ENCODE results near the gene CERS5.
A peak's percentile ranks its signal among the peaks of the same experiment; 100 is the strongest.

Gene CERS5, protein sequence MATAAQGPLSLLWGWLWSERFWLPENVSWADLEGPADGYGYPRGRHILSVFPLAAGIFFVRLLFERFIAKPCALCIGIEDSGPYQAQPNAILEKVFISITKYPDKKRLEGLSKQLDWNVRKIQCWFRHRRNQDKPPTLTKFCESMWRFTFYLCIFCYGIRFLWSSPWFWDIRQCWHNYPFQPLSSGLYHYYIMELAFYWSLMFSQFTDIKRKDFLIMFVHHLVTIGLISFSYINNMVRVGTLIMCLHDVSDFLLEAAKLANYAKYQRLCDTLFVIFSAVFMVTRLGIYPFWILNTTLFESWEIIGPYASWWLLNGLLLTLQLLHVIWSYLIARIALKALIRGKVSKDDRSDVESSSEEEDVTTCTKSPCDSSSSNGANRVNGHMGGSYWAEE

DNA sequence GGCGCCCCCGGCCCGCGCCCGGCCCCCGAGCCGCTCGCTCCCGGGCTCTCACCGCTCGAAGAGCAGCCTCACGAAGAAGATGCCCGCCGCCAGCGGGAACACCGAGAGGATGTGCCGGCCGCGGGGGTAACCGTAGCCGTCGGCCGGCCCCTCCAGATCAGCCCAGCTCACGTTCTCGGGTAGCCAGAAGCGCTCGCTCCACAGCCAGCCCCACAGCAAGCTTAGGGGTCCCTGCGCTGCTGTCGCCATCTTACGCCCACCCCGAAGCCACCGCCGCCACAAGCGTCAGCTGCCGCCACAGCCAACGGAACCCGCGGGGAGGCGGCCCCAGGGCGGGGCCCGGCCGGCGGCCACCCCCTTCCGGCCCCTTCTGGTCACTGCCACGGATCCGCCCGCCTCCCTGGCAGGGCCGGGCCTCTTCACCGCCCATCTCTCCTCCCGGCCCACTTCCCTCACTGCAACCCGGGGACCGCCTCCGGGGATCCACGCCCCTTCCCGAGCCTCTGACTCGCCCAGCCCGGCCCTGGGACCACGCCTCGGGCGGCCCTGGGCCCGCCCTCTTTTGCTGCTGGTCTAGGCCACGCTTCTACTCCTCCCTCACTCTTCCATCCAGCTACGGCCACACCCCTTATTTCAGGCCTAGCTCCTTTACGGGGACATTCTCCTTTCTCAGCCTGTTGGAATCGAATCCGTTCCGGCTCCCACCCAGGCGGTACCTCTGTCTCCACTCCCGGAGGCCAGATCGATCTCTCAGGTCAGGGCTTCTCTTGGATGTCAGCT lies at the start of gene CERS5:
TSS of gene CERS5 (minus strand) at position 321 of the 780 bp plus-strand sequence. CDS start at position 249, 72 bp downstream.
- DNase-seq (ENCODE audit: low spot score), result peak; percentile 98

DNA sequence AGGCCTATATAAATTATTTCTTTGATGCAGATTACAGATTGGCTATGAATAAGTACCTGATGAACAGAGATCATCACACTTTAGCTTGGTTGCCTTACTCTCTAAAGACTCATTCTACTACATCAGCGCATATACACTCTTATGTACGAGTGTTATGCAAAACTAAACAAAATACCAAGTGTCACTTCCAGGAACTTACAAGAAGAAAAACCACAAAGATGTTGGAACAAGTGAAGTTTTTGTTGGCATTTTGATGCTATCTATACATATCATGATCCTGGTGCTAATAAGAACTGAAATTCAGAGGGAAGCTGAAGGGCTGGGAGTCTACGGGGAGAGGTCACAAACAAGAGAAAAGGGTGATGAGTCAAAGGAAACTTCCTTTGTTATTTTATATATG lies 47.9 kb upstream of the CERS5 start:
- no peak for DNase-seq (ENCODE audit: low spot score)

DNA sequence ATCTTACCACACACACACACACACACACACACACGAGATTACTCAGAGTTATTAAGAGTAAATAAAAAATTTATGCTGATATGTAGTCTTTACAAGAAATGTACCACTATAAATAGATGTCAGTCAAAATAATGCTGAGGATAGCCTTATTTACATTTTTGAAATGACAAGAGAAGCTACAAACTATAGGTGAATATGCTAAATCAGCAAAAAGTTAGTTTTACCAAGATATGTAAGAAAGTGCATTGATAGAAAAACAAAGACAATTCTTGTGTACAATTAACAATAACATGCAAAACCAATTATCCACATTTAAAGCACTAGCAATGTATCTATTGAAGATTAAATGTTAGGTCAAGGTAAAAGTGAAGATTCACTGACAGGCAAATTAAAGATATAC lies 46.8 kb upstream of the CERS5 start:
- no peak for DNase-seq (ENCODE audit: low spot score)

DNA sequence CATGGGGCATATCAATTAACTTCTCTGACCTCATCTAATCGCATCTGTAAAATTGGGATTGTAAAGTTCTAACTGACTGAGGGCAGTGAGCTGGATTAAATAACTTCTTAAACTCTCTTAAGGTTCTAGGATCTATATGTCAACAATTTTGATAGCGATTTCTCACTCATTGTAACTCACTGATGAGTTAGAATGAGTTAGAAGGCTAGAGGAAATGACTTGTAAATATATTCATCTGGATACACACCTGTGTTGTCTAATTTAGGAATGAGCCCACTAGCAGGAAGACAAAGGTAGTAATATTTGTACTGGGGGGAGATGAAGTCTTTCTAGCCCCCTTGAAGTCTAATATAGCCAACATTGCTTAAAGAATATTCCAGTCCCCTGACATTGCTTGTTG lies 46.3 kb upstream of the CERS5 start:
- no peak for DNase-seq (ENCODE audit: low spot score)

DNA sequence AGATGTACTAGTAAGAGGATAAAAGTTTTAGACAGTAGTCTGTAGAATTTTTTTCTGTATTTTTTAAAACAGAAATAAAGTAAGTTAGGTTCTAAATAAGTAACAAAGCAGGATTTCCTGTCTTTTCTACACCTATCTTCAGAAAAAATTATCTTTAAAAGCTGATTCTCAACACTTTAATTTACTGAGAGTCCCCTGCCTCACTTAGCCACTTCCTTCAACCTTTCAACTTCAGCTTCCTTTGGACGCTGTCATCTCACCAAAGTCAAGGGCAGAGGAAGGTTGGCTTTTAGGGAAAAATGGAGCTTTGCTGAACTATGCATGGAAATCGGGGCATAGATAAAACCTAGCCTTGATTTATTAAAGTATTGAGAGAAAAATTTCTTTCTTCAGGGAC lies 44.9 kb upstream of the CERS5 start:
- no peak for DNase-seq (ENCODE audit: low spot score)

DNA sequence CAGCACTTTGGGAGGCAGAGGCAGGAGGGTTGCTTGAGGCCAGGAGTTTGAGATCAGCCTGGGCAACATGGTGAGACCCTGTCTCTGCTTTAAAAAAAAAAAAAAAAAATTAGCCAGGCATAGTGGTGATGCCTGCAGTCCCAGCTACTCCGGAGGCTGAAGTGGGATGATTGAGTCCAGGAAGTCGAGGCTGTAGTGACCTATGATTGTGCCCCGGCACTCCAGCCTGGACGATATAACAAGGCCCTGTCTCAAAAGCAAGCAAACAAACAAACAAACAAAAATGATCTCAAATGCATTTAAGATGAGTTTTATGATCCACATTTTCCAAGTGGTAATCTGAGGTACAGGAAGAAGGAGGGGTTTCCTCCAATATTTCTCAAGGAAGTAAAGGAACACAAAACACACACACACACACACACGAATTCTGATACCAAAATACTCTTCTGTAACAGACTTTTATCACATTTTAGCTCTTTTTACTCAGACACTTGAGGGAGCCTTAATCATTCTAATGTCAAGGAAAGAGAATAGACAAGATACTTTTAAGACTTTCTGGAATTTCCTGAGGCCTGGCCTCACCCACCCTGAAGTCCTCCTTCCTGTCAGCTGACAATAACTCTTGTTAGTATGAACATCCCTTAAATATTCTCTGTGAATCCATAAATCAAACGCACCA lies 44.4 kb upstream of the CERS5 start:
- no peak for DNase-seq (ENCODE audit: low spot score)

DNA sequence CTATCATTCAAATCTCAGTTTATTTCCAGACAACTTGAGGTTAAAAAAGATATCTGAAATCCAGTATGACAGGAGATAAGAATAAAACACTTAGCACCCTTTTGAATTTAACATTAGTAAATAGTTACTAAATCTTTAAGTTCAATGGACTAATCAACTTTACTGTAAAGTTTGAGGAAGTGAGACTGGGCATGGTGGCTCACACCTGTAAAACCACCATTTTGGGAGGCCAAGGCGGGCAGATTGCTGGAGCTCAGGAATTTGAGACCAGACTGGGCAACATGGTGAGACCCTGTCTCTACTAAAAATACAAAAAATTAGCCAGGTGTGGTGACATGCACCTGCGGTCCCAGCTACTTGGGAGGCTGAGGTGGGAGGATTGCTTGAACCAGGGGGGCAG lies 40.3 kb upstream of the CERS5 start:
- DNase-seq (ENCODE audit: low spot score), result no peak

DNA sequence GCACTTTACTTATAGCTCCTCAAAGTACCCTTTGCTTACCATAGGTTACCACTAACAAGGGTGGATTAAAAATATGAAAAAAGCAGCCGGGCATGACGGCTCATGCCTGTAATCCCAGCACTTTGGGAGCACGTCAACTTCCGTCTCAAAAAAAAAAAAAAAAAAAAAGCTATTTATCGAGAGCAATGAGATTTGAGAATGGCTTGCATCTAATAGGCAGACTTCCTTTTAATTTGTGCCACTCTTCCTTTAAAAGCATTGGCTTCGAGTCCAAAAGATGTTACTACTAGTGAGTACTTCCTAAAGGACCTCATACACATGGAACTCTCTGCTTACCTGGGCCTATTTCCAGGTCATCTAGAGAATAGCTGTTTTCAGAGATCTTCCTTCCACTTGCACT lies 38.5 kb upstream of the CERS5 start:
- DNase-seq (ENCODE audit: low spot score), result no peak

DNA sequence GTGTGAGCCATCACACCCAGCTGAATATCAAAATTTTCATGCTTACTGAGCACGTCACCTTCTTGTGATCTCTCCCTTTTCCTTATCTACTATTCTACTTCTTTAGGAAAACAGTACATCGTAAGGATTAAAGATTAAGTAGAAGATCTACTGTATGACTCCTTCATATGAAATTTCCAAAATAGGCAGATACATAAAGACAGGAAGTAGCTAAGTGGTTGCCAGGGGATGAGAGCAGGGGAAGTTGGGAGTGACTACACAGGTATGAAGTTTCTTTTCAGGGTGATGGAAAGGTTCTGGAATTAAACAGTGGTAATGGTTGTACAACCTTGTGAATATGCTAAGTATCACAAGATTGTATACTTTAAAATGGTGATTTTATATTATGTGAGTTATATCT lies 36.5 kb upstream of the CERS5 start:
- DNase-seq (ENCODE audit: low spot score), result no peak

DNA sequence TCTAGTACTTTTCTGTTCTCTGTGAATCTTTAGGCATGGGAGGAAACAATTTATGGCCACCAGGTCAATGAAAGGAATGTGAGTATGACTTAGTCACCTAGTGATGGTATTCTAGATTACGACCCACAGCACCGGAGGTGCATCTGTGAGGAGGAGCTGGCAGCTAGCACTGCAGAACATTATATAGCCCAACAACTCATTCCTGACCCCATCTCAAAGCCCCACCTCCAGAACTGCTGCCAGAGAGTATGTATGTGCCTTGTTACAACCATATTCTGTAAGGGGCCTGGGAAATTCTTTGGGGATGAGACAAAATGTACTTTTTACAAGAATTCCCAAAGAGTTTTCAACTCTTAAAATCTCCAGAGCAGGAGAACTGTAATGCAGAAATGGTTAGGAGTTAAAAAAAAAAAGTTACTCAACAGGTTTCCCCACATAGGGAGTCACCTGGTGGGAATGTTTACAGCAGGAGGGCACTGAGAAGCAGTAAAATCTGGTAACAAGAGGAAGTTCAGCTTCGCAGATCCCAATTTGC lies 34.9 kb upstream of the CERS5 start:
- no peak for DNase-seq (ENCODE audit: low spot score)

DNA sequence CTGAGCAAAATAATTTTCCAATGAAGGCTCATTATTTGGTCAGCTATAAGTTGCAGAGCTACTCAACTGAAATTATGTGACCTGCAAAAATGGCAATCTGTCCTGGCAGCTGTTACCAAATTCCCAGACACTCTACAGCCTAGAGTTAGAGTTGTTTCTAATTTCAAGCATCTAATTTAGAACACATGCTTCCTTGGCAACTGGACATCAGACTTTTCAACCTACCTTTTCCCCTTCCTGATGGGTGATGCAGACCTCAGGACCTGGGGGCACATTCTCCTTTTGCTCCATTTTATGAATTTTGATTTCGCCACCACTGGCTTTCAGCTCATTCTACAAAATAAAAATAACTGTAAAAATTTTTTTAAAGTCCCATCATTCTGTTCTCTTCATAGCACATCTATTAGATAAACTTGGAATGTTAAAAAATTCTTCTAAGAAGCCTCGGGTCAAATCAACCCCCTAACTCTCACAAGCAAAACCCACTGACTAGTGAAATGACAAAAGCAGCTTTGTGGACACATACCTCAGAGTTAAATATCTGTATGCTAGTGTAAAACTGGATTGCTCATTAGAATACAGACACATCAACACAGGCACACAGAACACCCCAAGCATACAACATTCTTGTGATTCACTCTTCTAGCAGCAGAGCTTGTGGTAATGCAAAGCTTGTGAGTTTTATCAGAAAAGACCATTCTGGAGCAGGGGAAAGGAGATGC lies 33.5 kb upstream of the CERS5 start:
- no peak for DNase-seq (ENCODE audit: low spot score)

DNA sequence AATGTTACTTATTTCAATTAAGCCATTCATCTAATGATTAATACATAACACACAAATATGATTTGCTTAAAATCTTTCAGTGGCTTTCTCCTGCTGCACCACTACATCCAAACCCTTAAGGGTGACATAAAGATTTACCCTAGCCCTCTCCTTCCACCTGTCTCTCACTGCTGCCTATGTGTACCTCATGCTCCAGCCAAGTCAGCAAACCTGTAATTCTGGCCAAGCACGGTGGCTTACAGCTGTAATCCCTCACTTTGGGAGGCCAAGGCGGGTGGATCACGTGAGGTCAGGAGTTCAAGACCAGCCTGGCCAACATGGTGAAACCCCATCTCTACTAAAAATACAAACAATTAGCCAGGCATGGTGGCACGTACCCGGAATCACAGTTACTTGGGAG lies 31.7 kb upstream of the CERS5 start:
- no peak for DNase-seq (ENCODE audit: low spot score)

DNA sequence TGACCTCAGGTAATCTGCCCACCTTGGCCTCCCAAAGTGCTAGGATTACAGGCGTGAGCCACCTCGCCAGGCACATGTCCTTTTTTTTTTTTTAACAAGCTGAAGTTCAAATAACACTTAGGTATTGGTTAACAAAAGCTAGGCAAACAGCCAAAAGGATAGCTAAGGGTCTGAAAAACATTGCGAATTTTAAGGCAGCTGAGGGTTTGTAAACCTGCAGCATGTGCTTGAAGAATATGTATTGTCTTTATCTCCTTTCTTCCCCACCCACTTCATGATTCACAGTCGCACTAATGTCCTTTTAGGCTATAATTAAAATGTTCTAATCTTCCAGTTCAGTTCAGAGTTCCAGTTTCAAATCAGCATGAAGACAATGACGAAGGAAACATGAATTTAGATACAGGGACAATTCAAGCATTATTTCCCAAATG lies 30.1 kb upstream of the CERS5 start:
- no peak for DNase-seq (ENCODE audit: low spot score)

DNA sequence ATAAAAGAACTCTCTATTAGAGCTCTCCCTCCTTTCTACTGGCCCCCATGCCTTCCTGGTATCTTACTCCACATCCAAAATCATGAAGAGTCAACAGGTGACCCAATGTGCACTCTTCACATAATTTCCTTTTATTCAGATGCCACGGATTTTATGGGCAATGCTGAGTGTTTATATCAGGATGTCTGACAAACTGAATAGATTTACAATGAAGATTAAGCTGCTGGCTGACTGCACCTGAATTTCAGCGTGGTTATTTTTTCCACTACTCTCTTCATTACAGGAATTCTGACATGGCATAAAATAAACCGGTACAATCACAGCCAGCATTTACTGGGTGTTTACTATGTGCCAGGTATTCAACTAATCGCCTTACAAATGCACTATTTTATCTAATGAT lies 29.4 kb upstream of the CERS5 start:
- no peak for DNase-seq (ENCODE audit: low spot score)

DNA sequence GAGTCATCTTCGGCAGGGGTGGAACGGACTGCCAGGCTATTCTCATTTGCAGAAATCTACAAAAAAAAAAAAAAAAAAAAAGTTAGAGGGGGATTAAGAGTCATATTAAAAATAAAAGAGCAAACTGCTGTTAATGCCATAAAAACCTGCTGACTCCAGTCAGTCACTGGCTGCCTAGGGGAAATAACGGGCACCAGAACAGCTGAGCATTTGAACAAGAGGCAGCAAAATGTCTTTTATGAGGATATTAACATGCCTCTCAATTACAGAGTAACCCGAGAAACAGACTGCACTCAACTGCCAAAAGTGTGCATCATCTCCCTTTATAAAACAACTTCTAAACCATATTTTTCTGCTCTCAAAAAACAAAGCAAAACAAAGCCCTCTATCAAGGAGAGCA lies 28.7 kb upstream of the CERS5 start:
- DNase-seq (ENCODE audit: low spot score), result no peak

DNA sequence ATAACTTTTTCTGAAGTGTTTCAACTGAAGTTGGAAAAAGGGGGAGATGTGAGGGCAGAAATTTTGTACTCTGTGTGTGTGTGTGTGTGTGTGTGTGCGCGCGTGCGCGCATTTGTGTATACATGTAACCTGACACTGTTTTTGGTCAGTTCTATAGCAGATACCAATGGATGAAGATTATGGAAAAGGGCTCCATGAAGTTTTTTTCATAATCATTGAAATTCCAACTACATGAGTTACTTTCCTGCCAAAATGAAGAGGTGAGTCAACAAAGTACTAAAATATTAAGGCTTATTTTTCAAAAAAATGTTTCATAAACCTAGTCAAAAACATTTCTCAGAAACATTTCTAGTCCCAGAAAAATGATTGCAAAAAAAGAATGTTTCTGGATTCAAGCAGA lies 25.7 kb upstream of the CERS5 start:
- DNase-seq (ENCODE audit: low spot score), result no peak

DNA sequence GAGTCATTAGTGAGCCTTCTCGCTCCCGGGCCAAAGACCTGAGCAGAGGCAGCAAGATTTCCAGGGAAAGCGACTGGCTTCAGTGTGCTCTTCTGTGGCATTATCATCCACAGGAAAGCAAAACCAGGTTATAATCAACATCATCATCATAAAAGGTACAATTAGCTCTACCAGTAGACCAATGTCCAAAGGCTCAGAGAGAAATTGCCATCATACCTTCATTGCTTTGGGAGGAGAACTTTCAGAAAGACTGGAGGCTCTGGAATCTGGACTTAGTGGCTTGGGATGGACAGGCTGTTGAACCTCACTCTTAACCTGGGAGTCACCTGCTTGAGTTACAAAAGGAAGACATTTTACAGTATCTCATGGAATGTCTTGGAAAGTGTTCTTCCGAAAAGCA lies 25.1 kb upstream of the CERS5 start:
- no peak for DNase-seq (ENCODE audit: low spot score)

DNA sequence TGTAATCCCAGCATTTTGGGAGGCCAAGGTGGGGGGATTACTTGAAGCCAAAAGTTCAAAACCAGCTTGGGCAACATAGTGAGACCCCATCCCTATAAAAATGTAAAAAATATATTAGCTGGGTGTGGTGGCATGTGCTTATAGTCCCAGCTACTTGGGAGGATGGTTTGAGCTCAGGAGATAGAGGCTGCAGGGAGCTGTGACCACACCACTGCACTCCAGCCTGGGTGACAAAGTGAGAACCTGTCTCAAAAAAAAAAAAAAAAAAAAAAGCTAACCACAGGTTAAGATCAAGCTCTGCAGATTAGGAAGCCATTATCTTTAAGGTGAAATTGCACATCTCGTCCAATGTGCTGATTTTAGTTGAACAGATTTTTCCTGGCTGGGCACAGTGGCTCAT lies 23.7 kb upstream of the CERS5 start:
- no peak for DNase-seq (ENCODE audit: low spot score)

DNA sequence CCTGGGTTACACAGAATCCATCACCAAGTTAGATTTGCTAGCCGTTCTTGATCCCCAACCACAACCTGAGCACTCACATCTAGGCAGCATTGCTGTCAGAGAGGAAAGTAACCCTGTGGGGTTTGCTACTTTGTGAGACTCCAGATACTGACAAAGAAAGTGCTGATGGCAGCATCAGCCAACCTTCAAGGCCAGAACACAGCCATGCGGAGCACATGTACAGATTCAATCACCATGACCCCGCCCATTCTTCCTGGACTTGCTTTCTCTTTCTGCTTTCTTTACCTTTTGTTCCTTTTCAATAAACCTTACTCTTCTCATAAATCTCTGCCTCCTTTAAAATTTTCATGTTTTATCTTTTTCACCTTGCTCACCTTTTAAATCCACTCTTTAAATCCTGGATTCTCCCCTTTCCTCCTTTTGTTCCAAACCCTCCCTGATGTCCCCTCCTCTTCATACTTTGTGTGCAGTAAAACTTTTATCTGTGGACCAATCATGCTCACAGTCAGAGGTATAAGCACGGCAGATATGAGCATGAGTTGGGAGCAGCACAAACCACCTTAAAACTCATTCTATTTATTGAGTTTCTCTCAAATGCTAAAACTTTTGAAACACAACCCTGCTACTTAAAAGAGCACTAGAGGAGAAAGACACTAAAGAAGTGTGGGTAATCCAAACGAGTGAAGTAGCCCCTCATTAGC lies 21.9 kb upstream of the CERS5 start:
- no peak for DNase-seq (ENCODE audit: low spot score)

DNA sequence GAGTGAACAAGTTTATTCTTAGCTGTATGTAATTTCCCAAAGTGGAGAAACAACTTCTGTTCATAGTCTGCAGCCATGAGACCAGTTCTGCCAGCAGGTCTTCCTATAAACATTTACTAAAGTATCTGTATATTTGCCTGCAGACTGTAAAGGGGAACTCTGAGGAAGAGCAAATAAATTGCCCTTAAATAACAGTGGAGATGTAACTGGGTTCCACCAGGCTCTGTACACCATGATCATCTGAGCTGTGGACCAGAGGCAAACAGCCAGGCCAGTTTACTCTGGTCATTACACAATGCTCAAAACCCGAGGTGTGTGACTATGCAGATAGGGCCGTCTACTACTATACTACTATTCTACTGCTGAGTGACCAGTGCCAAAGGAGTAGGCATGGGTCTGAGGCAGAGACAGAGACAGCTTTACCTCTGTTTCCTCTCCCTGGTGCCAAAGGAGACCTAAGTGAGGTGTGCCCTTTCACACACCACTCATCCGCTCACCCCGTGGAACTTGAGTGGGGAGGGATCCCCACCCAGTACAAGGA lies 21.1 kb upstream of the CERS5 start:
- DNase-seq (ENCODE audit: low spot score), result no peak

Data from germinal center (tissue), 1 donor.